ENCODE measurements around the gene RFNG. TPM values are rescaled to one million over a fixed set of nuclear protein-coding genes. Genes with fewer than 3 reads are reported as not detected.

The RFNG gene
- total and polyA plus RNA-seq, 2 of the 13 experiments (the other 11 are each of a cell fraction or from before 2014, with no cell fraction given): 61.4 to 64.0 TPM

GRCh38 chr17:82039695-82040299 is 11.8 kb downstream of the RFNG start (continued):
- TF ChIP-seq REST (IDR thresholded peaks at IDR 0.05; ENCODE audit: borderline replicate concordance in 1 of 2, low read depth in 1 of 2, low read length in 2 of 2) (no peak), ZNF570 (CRISPR knock-in tag; IDR thresholded peaks at IDR 0.05; ENCODE audit: borderline replicate concordance) (no peak), ZNF788 (CRISPR knock-in tag; IDR thresholded peaks at IDR 0.05; ENCODE audit: borderline replicate concordance) (no peak), RAD21 (CRISPR knock-in tag; IDR thresholded peaks at IDR 0.05) (peak; percentile 32; the same call in 1 of the 2 replicates), TFDP2 (CRISPR knock-in tag; IDR thresholded peaks at IDR 0.05) (no peak), PATZ1 (CRISPR knock-in tag; IDR thresholded peaks at IDR 0.05) (peak; percentile 89), HOXA5 (CRISPR knock-in tag; IDR thresholded peaks at IDR 0.05) (no peak), MYC (CRISPR knock-in tag; IDR thresholded peaks at IDR 0.05; ENCODE audit: borderline replicate concordance) (peak; percentile 74; the same call in 1 of the 2 replicates), GTF2F1 (IDR thresholded peaks at IDR 0.05; ENCODE audit: low read length) (no peak), ZNF768 (CRISPR knock-in tag; IDR thresholded peaks at IDR 0.05) (peak; percentile 46; the same call in 1 of the 2 replicates), ZNF318 (CRISPR knock-in tag; IDR thresholded peaks at IDR 0.05) (0 out of 2 replicates have a peak, but pooled peaks have one; percentile 12), KLF16 (CRISPR knock-in tag; IDR thresholded peaks at IDR 0.05) (0 out of 4 replicates have a peak, but pooled peaks of 1 of the 2 experiments have one; percentile 44), BRD4 (CRISPR knock-in tag; IDR thresholded peaks at IDR 0.05) (no peak), MXD4 (CRISPR knock-in tag; IDR thresholded peaks at IDR 0.05) (peak; percentile 74)
